Measurements from ENCODE around the gene AURKA.

GRCh38 chr20:56371977-56372376, 20.0 kb downstream of the AURKA start:
- TF ChIP-seq POLR2AphosphoS5 (IDR thresholded peaks at IDR 0.05; ENCODE audit: control insufficient read depth, insufficient read depth, low read depth, low read length), result no peak
- no peak for TF ChIP-seq KAT7 (CRISPR knock-in tag; IDR thresholded peaks at IDR 0.05; ENCODE audit: borderline replicate concordance)
- no peak for TF ChIP-seq RAD21 (CRISPR knock-in tag; conservative IDR thresholded peaks at IDR 0.05 in 1 of 2, IDR thresholded peaks at IDR 0.05 in 1 of 2)
- no peak for TF ChIP-seq REST (IDR thresholded peaks at IDR 0.05; ENCODE audit: borderline replicate concordance)
- TF ChIP-seq REST (CRISPR knock-in tag; IDR thresholded peaks at IDR 0.05; ENCODE audit: low read depth), result no peak
- TF ChIP-seq ZSCAN29 (IDR thresholded peaks at IDR 0.05), result no peak
- no peak for TF ChIP-seq SIN3A (IDR thresholded peaks at IDR 0.05; ENCODE audit: borderline replicate concordance in 2 of 2, control insufficient read depth in 1 of 2, low read depth in 2 of 2, low read length in 2 of 2)
- TF ChIP-seq EP300 (IDR thresholded peaks at IDR 0.05; ENCODE audit: low read length), result no peak
- TF ChIP-seq CTCF (IDR thresholded peaks at IDR 0.05 in 2 of 3, conservative IDR thresholded peaks at IDR 0.05 in 1 of 3; ENCODE audit: insufficient read depth in 2 of 3, low read depth in 1 of 3, low read length in 3 of 3), result no peak
- TF ChIP-seq, protein P1, sequence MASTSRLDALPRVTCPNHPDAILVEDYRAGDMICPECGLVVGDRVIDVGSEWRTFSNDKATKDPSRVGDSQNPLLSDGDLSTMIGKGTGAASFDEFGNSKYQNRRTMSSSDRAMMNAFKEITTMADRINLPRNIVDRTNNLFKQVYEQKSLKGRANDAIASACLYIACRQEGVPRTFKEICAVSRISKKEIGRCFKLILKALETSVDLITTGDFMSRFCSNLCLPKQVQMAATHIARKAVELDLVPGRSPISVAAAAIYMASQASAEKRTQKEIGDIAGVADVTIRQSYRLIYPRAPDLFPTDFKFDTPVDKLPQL (IDR thresholded peaks at IDR 0.05; ENCODE audit: extremely low read depth, insufficient read length), result no peak

All from K562 (cell line).